Loucy (cell line): Measurements from ENCODE around the gene SPRR4.

Experiments used
- H2AFZ ChIP-seq: fragments of 200-600 bp; sonication (generic); 2 replicates; pipeline ENCODE4 v1.6.0; 2016; ENCODE audit warnings: antibody characterized with exemption, mild to moderate bottlenecking, low read length, moderate library complexity
- H3F3A ChIP-seq: fragments of 200-600 bp; 2 replicates; pipeline ENCODE4 v1.6.0; 2016; ENCODE audit warnings: antibody characterized with exemption, low read depth, mild to moderate bottlenecking
- H3K27me3 ChIP-seq: fragments of 200-600 bp; sonication (generic); 2 replicates; pipeline ENCODE4 v1.6.1; 2014; ENCODE audit warnings: low read length, mild to moderate bottlenecking; ENCODE audit not compliant: insufficient read depth, poor library complexity, severe bottlenecking
- H3K36me3 ChIP-seq: fragments of 200-600 bp; sonication (generic); 2 replicates; pipeline ENCODE4 v1.6.1; 2016; ENCODE audit warnings: low read length; ENCODE audit not compliant: insufficient read depth
- H3K4me1 ChIP-seq: fragments of 200-600 bp; sonication (generic); 2 replicates; pipeline ENCODE4 v1.5.1; 2014; ENCODE audit warnings: low read length, mild to moderate bottlenecking; ENCODE audit not compliant: insufficient read depth, poor library complexity, severe bottlenecking
- H3K4me2 ChIP-seq: fragments of 200-600 bp; sonication (generic); 2 replicates; pipeline ENCODE4 v1.6.0; 2014; ENCODE audit warnings: antibody characterized with exemption, low read length, low read depth, mild to moderate bottlenecking; ENCODE audit not compliant: poor library complexity, severe bottlenecking
- H3K4me3 ChIP-seq: fragments of 200-600 bp; sonication (generic); 2 replicates; pipeline ENCODE4 v1.5.1; 2014; ENCODE audit warnings: low read length, mild to moderate bottlenecking, mixed read lengths; ENCODE audit not compliant: poor library complexity, severe bottlenecking
- H3K79me2 ChIP-seq: fragments of 200-600 bp; sonication (generic); 2 replicates; pipeline ENCODE4 v1.6.1; 2014; ENCODE audit warnings: low read length; ENCODE audit not compliant: insufficient read depth
- H3K9ac ChIP-seq: fragments of 200-600 bp; sonication (generic); 2 replicates; pipeline ENCODE4 v1.6.0; 2014; ENCODE audit warnings: mild to moderate bottlenecking, low read depth, low read length, moderate library complexity; ENCODE audit not compliant: poor library complexity, severe bottlenecking
- H3K9me2 ChIP-seq: fragments of 200-600 bp; sonication (generic); replicated peaks from 2 replicates; pipeline ENCODE4 v1.6.1; 2016; ENCODE audit warnings: low read depth, low read length, mixed read lengths
- H3K9me3 ChIP-seq: fragments of 200-600 bp; sonication (generic); 2 replicates; pipeline ENCODE4 v1.6.1; 2014; ENCODE audit warnings: mild to moderate bottlenecking, antibody characterized with exemption, low read length, low read depth; ENCODE audit not compliant: insufficient read depth
- H4K20me1 ChIP-seq: fragments of 200-600 bp; sonication (generic); 2 replicates; pipeline ENCODE4 v1.6.0; 2014; ENCODE audit warnings: antibody characterized with exemption, low read length, mild to moderate bottlenecking; ENCODE audit not compliant: insufficient read depth, poor library complexity, severe bottlenecking
- EZH2phosphoT487 ChIP-seq: fragments of 200-600 bp; IDR thresholded peaks from 2 replicates; pipeline ENCODE4 v1.6.1; 2018; ENCODE audit warnings: antibody characterized with exemption, mild to moderate bottlenecking, moderate library complexity, borderline replicate concordance
- TF ChIP-seq, protein P1 (sequence below): fragments of 200-600 bp; sonication (generic); conservative IDR thresholded peaks from 2 replicates; pipeline ENCODE4 v1.5.1; 2014; ENCODE audit warnings: mild to moderate bottlenecking, antibody characterized with exemption, low read length

Gene SPRR4

GRCh38 chr1:152965853-152966252 is 4.6 kb upstream of the SPRR4 start:
- TF ChIP-seq, protein P1, sequence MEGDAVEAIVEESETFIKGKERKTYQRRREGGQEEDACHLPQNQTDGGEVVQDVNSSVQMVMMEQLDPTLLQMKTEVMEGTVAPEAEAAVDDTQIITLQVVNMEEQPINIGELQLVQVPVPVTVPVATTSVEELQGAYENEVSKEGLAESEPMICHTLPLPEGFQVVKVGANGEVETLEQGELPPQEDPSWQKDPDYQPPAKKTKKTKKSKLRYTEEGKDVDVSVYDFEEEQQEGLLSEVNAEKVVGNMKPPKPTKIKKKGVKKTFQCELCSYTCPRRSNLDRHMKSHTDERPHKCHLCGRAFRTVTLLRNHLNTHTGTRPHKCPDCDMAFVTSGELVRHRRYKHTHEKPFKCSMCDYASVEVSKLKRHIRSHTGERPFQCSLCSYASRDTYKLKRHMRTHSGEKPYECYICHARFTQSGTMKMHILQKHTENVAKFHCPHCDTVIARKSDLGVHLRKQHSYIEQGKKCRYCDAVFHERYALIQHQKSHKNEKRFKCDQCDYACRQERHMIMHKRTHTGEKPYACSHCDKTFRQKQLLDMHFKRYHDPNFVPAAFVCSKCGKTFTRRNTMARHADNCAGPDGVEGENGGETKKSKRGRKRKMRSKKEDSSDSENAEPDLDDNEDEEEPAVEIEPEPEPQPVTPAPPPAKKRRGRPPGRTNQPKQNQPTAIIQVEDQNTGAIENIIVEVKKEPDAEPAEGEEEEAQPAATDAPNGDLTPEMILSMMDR: no peak
- no peak for TF ChIP-seq EZH2phosphoT487
- no peaks in the 10 kb centered on the region for H3F3A ChIP-seq
- H3K9me2 ChIP-seq: no peaks in the 10 kb centered on the region
- no peaks in the 10 kb centered on the region for H3K4me1 ChIP-seq
- no peak overlapping the region for H2AFZ ChIP-seq
- H3K36me3 ChIP-seq: no peaks in the 10 kb centered on the region
- H3K4me2 ChIP-seq: no peak overlapping the region
- H3K79me2 ChIP-seq: no peaks in the 10 kb centered on the region
- no peak overlapping the region for H3K4me3 ChIP-seq
- no peak overlapping the region for H3K9ac ChIP-seq
- H4K20me1 ChIP-seq: no peaks in the 10 kb centered on the region
- H3K27me3 ChIP-seq: peaks cover 13% of the 10 kb centered on the region
- no peaks in the 10 kb centered on the region for H3K9me3 ChIP-seq

DNA sequence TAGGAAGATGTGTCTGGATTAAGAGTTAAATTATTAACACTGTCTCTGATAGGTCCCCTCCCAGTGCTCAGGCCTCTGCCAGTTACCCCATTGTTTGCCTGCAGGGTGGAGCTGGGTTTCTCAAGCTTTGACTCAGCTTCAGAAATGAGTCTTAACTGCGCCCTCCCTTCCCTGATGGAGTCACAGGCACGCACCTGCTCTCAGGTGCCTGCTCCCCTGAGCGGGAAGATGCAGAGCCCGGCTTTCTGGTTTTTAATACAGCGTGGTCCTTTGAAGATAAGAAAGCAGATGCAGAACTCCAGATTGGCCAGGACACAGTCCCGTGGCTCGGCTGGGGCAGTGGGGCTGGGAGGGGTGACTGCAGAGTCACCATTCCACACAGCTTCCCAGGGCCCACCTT is 3.2 kb upstream of the SPRR4 start:
- no peak for TF ChIP-seq EZH2phosphoT487
- TF ChIP-seq, protein P1: no peak
- H3K9me3 ChIP-seq: no peaks in the 10 kb centered on the region
- no peaks in the 10 kb centered on the region for H3F3A ChIP-seq
- no peaks in the 10 kb centered on the region for H3K36me3 ChIP-seq
- no peaks in the 10 kb centered on the region for H3K79me2 ChIP-seq
- peaks cover 13% of the 10 kb centered on the region for H3K27me3 ChIP-seq
- H2AFZ ChIP-seq: no peak overlapping the region
- no peak overlapping the region for H3K4me2 ChIP-seq
- no peaks in the 10 kb centered on the region for H3K4me1 ChIP-seq
- H3K9ac ChIP-seq: no peak overlapping the region
- no peak overlapping the region for H3K4me3 ChIP-seq
- H4K20me1 ChIP-seq: no peaks in the 10 kb centered on the region
- H3K9me2 ChIP-seq: no peaks in the 10 kb centered on the region

- Histone ChIP-seq H4K20me1 (no peaks in the 10 kb centered on the region), H2AFZ (no peak overlapping the region), H3K36me3 (no peaks in the 10 kb centered on the region), H3K4me2 (no peak overlapping the region), H3K4me1 (no peaks in the 10 kb centered on the region), H3K9ac (no peak overlapping the region), H3K27me3 (peaks cover 13% of the 10 kb centered on the region), H3K9me2 (no peaks in the 10 kb centered on the region), H3K9me3 (no peaks in the 10 kb centered on the region), H3K79me2 (no peaks in the 10 kb centered on the region), H3K4me3 (no peak overlapping the region), H3F3A (no peaks in the 10 kb centered on the region)
- TF ChIP-seq, protein P1: no peak
- no peak for TF ChIP-seq EZH2phosphoT487
Measured at GRCh38 chr1:152968248-152968647, 2.2 kb upstream of the SPRR4 start.
